Thymus (tissue), 11 donors: Measurements from ENCODE around the gene ZFC3H1. TPM values are rescaled to one million over a fixed set of nuclear protein-coding genes. Genes with fewer than 3 reads are reported as not detected.

Source experiments
- DNase-seq, 9 donors: peaks; one replicate each; pipeline ENCODE4 v3.0.0-alpha.2; 2013; ENCODE audit warnings: low spot score in 9 of 9, low read depth in 6 of 9, missing footprints in 1 of 9
- H3K27ac ChIP-seq, 2 donors: one replicate each; pipeline ENCODE4 v1.5.1; 2013; ENCODE audit warnings: control low read depth in 1 of 2, low read depth in 1 of 2, low read length in 1 of 2, mild to moderate bottlenecking in 1 of 2, moderate library complexity in 1 of 2
- H3K27me3 ChIP-seq, 2 donors: one replicate each; pipeline ENCODE4 v1.5.1; 2013; ENCODE audit warnings: low read length in 1 of 2; ENCODE audit not compliant: control insufficient read depth in 2 of 2, insufficient read depth in 1 of 2
- H3K36me3 ChIP-seq, 2 donors: one replicate each; pipeline ENCODE4 v1.5.1; 2013; ENCODE audit warnings: low read length in 1 of 2, mild to moderate bottlenecking in 1 of 2, moderate library complexity in 1 of 2; ENCODE audit not compliant: control insufficient read depth in 2 of 2, insufficient read depth in 2 of 2
- H3K4me1 ChIP-seq, 2 donors: one replicate each; pipeline ENCODE4 v1.5.1; 2013; ENCODE audit warnings: low read length in 2 of 2; ENCODE audit not compliant: control insufficient read depth in 2 of 2, insufficient read depth in 2 of 2
- H3K4me3 ChIP-seq, 2 donors: one replicate each; pipeline ENCODE4 v1.5.1; 2013; ENCODE audit warnings: low read length in 2 of 2, control low read depth in 1 of 2, mild to moderate bottlenecking in 1 of 2
- H3K9me3 ChIP-seq, 2 donors: one replicate each; pipeline ENCODE4 v1.5.1; 2013; ENCODE audit warnings: low read length in 1 of 2, mild to moderate bottlenecking in 1 of 2; ENCODE audit not compliant: control insufficient read depth in 2 of 2, insufficient read depth in 1 of 2
- WGBS: extraction: QIAGEN DNeasy Blood & Tissue Kit; methylation state at CpG from one replicate; pipeline ENCODE4 v1.1.7; 2013; 5-methylcytosine and 5-hydroxymethylcytosine counted together
- polyA plus RNA-seq: library from polyadenylated mRNA; stranded (reverse); fragments of 200-250 nt; gene quantifications from one replicate; pipeline ENCODE4 v1.2.3, GENCODE V29; 2013
- total RNA-seq: library from RNA; stranded (reverse); fragments of 120-200 nt; gene quantifications from one replicate; pipeline ENCODE4 v1.2.4, GENCODE V29; 2013
- donor health status: healthy.

Gene ZFC3H1
- total and polyA plus RNA-seq, 2 donors = 23.7 to 41.8 TPM

DNA sequence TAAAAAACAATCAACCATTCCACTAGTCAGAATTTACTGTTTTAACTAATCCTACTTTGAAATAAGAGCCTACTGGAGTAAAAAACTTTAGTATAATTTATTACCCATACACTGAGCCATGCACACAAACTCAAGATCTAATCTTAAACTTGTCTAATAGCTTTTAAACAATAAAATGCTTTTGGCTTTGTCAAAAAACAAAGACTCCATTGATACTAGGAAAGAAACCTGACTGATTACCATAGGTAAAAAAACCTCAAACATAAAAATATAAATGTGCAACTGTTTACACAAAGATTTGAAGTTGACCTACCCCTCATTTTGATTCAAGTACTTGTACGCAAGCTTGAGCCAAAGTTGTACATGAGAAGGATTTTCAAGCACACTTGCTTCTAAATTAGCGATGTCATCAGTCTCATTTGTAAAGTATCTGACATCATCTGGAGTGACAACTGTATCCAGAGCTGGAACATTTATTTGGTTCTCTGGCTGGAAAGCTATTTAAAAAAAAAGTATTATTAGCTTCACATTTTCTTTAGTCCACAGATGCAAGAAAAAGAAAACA is 36.1 kb downstream of the ZFC3H1 start:
- Histone ChIP-seq H3K4me1 (no peaks in the 10 kb centered on the region), H3K27me3 (no peaks in the 10 kb centered on the region), H3K9me3 (no peaks in the 10 kb centered on the region), H3K36me3 (peaks cover 26 to 73% of the 10 kb centered on the region in 2 donors), H3K27ac (no peak overlapping the region), H3K4me3 (no peak overlapping the region)
- WGBS = 98% methylated on average over 2 of the region's 2 CpGs
- no peak for DNase-seq

DNA sequence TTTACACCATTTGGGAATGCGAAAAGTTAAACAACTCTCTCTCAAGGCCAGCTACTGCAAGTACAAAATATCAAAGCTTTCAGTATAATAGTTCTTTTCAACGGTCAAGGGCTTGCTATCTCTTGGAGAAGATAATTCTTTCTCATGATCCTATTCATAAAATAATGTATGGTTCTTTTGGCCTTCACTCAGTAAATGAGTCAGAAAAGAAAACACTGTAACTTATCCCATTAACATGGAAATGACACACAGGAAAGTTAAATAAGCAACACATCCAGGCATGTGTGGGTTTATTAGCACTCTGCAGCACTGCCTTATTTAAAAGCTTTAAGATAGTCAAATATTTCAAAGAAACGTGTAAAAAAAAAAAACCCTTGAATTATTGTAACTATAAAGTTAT is 36.9 kb downstream of the ZFC3H1 start:
- Histone ChIP-seq H3K36me3 (peaks cover 26 to 74% of the 10 kb centered on the region in 2 donors), H3K27ac (no peak overlapping the region), H3K4me1 (no peaks in the 10 kb centered on the region), H3K9me3 (no peaks in the 10 kb centered on the region), H3K27me3 (no peaks in the 10 kb centered on the region), H3K4me3 (no peak overlapping the region)
- DNase-seq = no peak
- 80% methylated on average over 3 of the region's 3 CpGs for WGBS

DNA sequence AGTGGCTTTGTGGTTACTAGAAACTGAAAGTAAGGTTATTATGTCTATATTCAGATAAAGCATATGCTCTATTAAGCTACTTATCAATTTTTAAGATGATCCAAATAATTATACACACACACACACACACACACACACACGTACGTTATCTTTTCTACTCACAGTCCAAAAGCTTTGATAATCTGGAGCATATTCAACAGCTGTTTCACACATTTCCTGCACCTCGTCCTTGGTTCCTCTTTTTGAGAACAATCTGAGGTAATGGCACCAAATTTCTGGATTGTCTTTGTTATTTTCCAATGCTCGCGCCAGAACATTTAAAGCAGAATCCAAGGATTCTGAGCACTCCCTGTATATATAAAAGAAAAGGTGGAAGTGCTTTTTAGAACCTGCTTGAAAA is 37.5 kb downstream of the ZFC3H1 start:
- peaks cover 31 to 72% of the 10 kb centered on the region in 2 donors for H3K36me3 ChIP-seq
- no peaks in the 10 kb centered on the region for H3K4me1 ChIP-seq
- no peaks in the 10 kb centered on the region for H3K9me3 ChIP-seq
- no peaks in the 10 kb centered on the region for H3K27me3 ChIP-seq
- DNase-seq = no peak
- no peak overlapping the region for H3K27ac ChIP-seq
- 35% methylated on average over 5 of the region's 5 CpGs for WGBS
- H3K4me3 ChIP-seq = no peak overlapping the region

DNA sequence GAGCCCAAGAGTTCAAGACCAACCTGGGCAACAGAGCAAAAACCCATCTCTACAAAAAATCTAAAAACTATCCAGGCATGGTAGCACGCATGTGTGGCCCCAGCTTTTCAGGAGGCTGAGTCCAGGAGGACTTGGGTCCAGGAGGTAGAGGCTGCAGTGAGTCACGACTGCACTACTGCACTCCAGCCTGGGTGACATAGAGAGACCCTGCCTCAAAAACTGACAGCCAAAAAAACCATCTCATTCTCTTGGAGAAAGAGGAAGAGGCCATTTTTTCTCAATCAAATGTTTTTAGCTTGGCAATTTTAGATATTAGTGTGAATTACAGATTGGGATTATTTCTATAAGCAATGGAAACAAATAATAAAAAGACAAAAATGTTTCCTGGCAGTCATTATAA is 38.2 kb downstream of the ZFC3H1 start:
- no peak overlapping the region for H3K27ac ChIP-seq
- H3K4me3 ChIP-seq = no peak overlapping the region
- no peak for DNase-seq
- WGBS = 79% methylated on average over 2 of the region's 2 CpGs
- no peaks in the 10 kb centered on the region for H3K27me3 ChIP-seq
- H3K9me3 ChIP-seq = no peaks in the 10 kb centered on the region
- H3K36me3 ChIP-seq = peaks cover 34 to 73% of the 10 kb centered on the region in 2 donors
- H3K4me1 ChIP-seq = no peaks in the 10 kb centered on the region

DNA sequence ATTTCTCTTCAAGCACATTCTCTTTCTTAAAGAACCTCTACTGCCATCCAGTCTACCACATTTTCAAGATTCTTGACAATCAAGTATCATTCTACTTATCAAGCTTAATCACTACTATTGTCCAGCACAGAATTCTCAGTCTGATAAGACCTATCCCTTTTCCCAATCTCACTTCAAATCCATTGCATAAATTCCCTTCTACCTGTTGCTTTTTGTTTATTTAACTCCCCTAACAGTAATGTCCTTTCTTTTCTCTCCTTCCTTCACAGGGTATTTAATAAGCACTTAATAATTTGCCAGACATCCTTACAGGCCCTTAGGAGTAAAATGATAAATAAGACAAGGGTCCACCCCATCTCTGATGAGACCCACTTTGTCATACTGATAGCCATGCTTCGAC is 41.7 kb downstream of the ZFC3H1 start:
- H3K4me3 ChIP-seq = no peak overlapping the region
- no peaks in the 10 kb centered on the region for H3K27me3 ChIP-seq
- peaks cover 35 to 73% of the 10 kb centered on the region in 2 donors for H3K36me3 ChIP-seq
- DNase-seq = no peak
- H3K9me3 ChIP-seq = no peaks in the 10 kb centered on the region
- 98% methylated on average over 1 of the region's 1 CpG for WGBS
- no peak overlapping the region for H3K27ac ChIP-seq
- H3K4me1 ChIP-seq = no peaks in the 10 kb centered on the region

DNA sequence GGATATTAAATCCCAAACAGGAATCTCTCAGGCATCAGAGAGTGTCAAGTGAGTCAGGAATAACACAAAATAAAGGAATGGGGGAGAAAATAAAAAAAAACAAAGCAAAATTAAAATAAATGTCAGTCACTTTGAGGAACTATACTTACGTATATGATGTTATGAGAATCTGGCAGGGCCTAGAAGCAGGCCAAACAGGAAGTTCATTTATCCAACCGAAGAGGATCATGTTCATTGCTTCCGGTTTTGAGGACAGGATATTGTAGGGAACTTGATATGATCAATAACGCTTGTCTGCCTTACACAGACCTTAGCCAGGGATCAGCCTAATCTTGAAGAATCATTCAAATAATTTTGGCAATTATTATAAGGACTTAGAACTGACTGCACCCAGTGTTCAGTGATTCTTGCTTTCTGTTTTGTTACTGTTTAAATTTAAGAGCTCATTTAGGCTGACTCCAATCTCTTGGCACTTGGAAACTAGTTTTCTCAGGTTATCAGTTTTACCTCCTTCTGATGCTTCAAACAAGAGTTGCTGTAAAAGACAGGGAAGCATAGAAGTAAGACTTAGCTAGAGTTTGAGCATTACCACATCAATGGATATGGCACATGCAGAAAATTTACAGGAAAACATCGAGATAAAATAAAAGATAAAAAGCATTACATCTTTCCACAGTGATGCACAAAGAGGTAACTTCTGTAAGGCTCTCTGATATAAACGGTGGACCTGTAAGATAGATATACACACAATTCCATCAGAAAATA is 53.4 kb downstream of the ZFC3H1 start:
- peak in 5 of 9 donors; percentile 2 to 47 (median 17) for DNase-seq
- peak overlapping the region; percentile 19 to 67 for H3K27ac ChIP-seq
- H3K9me3 ChIP-seq = no peaks in the 10 kb centered on the region
- H3K4me1 ChIP-seq = peaks cover 0 to 6% of the 10 kb centered on the region in 2 donors
- WGBS = 32% methylated on average over 6 of the region's 6 CpGs
- H3K27me3 ChIP-seq = no peaks in the 10 kb centered on the region
- H3K36me3 ChIP-seq = peaks cover 8 to 66% of the 10 kb centered on the region in 2 donors
- H3K4me3 ChIP-seq = no peak overlapping the region

DNA sequence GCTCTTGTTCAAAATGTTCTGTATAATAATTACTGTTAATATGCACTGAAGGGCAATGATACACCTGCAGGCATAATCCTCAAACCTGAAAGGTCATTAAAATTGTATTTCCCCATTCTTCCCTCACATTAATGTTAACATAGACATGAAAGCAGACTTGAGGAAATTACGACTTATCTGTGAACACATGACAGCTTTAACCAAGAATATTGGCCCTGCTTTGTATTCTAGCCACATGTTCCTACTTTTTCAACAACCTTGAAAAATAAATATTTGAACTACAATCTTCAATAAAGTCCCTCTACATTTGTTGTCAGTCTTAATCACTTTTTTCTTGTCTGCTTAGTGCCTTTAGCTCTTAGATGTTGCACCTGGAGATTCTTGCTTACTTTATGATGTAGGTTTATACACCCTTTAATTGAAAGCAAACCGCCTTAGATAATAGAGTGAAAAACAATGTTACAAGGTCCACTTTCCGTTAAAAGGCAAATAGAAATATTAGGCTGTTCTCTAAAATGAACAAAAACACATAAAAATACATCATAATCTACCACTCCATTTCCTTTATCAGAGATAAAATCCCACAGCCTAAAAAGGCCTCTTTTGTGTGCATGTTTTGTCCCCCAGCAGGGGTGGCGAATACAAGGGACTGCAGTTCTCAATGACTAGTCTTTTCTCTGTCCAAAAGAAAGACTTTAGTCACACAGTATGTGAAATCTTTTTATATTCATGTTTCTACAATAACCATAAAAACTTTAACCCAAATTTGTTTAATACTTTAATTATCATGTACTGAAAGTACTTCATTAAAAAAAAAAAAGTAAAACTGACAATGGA is 55.9 kb downstream of the ZFC3H1 start:
- H3K4me1 ChIP-seq = peaks cover 0 to 6% of the 10 kb centered on the region in 2 donors
- DNase-seq = no peak
- H3K9me3 ChIP-seq = no peaks in the 10 kb centered on the region
- 84% methylated on average over 4 of the region's 4 CpGs for WGBS
- no peaks in the 10 kb centered on the region for H3K27me3 ChIP-seq
- H3K36me3 ChIP-seq = peaks cover 3 to 49% of the 10 kb centered on the region in 2 donors
- no peak overlapping the region for H3K4me3 ChIP-seq
- H3K27ac ChIP-seq = no peak overlapping the region

DNA sequence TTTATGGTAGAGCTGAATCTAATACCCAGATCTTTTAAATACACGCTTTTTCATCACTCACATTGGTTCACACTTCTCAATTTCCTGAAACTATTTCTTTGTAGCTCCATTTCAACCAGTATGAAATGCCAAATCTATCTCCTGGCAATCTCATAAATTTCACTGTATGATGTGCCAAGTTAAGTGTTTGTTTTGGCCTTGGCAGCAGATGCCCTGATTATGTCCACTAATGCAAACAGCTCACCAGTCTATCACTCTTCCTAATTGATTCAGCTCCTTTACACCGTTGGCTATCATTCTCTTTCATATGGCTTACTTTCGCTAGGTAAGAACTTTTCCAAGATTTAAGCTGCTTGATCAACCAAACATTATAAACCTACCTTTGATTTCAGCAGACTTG is 58.6 kb downstream of the ZFC3H1 start:
- Histone ChIP-seq H3K4me1 (peaks cover 0 to 4% of the 10 kb centered on the region in 2 donors), H3K4me3 (no peak overlapping the region), H3K27me3 (no peaks in the 10 kb centered on the region), H3K9me3 (no peaks in the 10 kb centered on the region), H3K36me3 (peaks cover 0 to 32% of the 10 kb centered on the region in 2 donors), H3K27ac (no peak overlapping the region)
- WGBS = 96% methylated on average over 3 of the region's 3 CpGs
- no peak for DNase-seq
